K562 (cell line): ENCODE measurements around the gene KIF1A. TPM values are rescaled to one million over a fixed set of nuclear protein-coding genes. Genes with fewer than 3 reads are reported as not detected.

Source experiments
- GABPB2 ChIP-seq: fragments of 250-450 bp; sonication (Bioruptor Pico); conservative IDR thresholded peaks from 2 replicates; pipeline ENCODE4 v1.5.1; 2021; ENCODE audit warnings: mild to moderate bottlenecking
- HBP1 ChIP-seq: fragments of 450-650 bp; formaldehyde crosslinking; IDR thresholded peaks from 2 replicates; pipeline ENCODE4 v1.4.0; 2022; ENCODE audit warnings: missing genetic modification characterization
- KDM4B ChIP-seq, 2 experiments: fragments of 450-650 bp in 1 of 2; sonication (generic) in 1 of 2; IDR thresholded peaks; 2 replicates each; pipeline ENCODE4 v1.6.1; 2016 to 2017; ENCODE audit warnings: borderline replicate concordance in 2 of 2, antibody characterized with exemption in 1 of 2, low read depth in 1 of 2, mild to moderate bottlenecking in 1 of 2
- PRDM10 ChIP-seq: fragments of 450-650 bp; IDR thresholded peaks from 2 replicates; pipeline ENCODE4 v1.6.1; 2018; ENCODE audit not compliant: partially characterized antibody
- SNAPC5 ChIP-seq: fragments of 250-450 bp; sonication (Bioruptor Pico); IDR thresholded peaks from 2 replicates; pipeline ENCODE4 v1.8.0; 2021; ENCODE audit warnings: moderate library complexity, mild to moderate bottlenecking, inconsistent platforms
- polyA plus RNA-seq, 8 experiments: library from polyadenylated mRNA; depleted of rRNA in 4 of 8; stranded (reverse) in 5 of 8; unstranded in 3 of 8; fragments of >200 nt; fragmentation: Nextera tagmentation in 2 of 8; fragmentation: Illumina TruSeq in 1 of 8; extraction: Ambion mirVana in 2 of 8; extraction: Trizol in 1 of 8; gene quantifications; 2 replicates each; pipeline versions ENCODE4 v1.2.1 to v1.2.3, GENCODE V29; 2011 to 2014; ENCODE audit warnings: inconsistent platforms in 1 of 8, missing spikeins in 1 of 8
- total RNA-seq, 7 experiments: library from RNA; depleted of rRNA in 6 of 7; stranded (reverse); fragments of >200 nt in 6 of 7; fragmentation: Illumina TruSeq in 2 of 7; extraction: Trizol in 2 of 7; gene quantifications; 2 replicates each; pipeline versions ENCODE4 v1.2.1 to v1.2.3, GENCODE V29; 2011 to 2021; ENCODE audit warnings: low replicate concordance in 1 of 7

Gene KIF1A
- total and polyA plus RNA-seq, 9 of the 15 experiments (the other 6 are each of a cell fraction or from before 2014, with no cell fraction given) = 0.07 to 1.4 (median 0.45) TPM; not detected in 2

GRCh38 chr2:240742602-240743095 lies 77.4 kb downstream of the KIF1A start (continued):
- TF ChIP-seq SNAPC5 (CRISPR knock-in tag) (no peak), PRDM10 (no peak), GABPB2 (CRISPR knock-in tag) (no peak), KDM4B (IDR thresholded peaks at IDR 0.05; ENCODE audit: borderline replicate concordance in 2 of 2, low read depth in 1 of 2) (no peak), HBP1 (CRISPR knock-in tag) (no peak)
- TF ChIP-seq, all 486 proteins: peak for 0
